Stimulated activated naive CD4-positive, alpha-beta T cell treated with Interleukin-2 at 50 U/mL for 16 hours (primary cell): ENCODE measurements around the gene ARL15.
"Not testable (repeated sequence)": the region's sequence is repeated elsewhere in the genome, so short reads cannot be mapped to it uniquely, and the experiment has no call there.

Source experiments
- DNase-seq: peaks from one replicate; lab custom pipeline; 2025; lab: John Stamatoyannopoulos, UW

Gene ARL15

DNA sequence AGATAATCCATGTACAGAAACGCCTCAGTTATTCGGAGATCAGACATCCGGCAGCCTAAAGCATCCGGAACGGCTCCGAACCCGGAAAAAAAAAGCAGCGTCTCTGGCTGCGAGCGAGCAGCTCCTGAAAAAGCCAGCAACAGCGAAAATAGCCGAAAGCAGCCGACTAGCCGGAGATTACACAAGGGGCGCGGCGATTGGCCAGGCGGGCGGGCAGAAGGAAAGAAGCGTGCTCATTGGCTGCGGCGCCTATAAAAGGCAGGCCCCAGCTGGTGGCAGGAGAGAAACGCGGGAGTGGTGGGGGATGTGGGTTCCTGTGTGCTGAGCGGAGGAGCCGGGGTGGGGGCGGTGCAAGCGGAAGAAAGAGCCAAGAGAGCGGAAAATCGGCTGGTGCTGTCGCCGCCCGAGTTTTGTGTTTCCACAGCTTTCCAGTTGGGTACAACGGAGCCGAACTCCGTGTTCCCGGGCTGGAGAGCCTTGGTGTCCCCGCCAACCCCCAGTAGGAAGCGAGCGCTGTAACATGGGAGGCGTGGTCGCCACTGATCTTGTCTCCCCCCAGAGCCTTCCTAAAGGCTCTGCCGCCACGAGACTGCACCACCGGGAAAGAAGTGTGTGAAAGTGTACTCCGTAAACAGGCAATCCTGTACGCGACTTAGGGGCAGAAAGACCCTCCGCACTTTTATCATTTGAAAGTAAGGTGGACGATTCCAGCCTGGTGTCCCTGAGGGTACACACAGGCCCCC, at the start of gene ARL15:
Gene ARL15 (minus strand): TSS at position 141 of the 743 bp plus-strand sequence.
- DNase-seq = peak; percentile 99

DNA sequence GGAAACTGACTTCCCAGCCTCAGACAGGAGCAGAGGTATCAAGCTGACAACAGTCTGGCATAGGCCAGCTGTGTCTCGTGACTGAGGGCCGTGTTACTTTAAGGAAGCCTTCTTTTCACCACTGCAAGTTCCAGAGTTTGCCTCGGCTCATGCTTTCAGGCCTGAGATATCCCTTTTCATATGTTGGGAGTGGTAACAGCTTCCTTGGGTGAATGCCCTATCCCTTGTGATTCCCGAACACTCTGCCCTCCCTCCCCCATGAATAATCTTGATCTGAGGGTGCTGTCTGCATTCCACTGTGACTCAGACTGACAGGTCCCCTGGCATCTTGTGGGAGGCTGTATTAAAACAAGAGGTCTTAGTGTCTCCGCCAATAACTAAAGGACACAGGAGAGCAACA, 49.7 kb upstream of the ARL15 start:
- no peak for DNase-seq

DNA sequence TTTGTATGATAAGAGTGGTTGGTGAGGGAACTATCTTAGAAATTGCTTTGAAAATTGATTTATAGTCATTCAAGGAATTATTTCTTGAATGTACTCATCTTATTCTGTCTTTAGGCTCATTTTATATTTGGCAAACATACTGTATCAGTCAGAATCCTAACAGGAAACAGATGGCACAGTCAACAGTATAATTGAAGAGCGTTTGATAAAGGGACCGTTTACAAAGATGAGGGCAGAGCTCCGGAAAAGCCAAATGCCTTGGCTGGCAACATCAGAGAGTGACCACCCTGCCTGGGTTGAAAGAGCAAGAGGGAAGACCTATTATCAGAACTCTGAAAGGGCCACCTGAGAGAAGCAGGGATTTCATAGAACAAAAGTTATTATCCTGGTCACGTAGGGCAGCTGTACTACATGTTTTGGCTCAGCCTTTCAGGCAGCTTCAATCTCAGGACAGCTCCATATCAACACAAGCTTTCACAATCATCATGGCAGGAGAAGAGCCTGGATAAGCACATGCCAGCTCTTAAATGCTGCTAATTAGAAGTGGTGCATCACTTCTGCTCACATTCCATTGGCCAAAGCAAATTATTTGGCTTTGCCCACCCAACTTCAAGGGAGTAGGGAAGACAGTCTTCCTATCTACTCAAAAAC, 47.2 kb upstream of the ARL15 start:
- DNase-seq = no peak

DNA sequence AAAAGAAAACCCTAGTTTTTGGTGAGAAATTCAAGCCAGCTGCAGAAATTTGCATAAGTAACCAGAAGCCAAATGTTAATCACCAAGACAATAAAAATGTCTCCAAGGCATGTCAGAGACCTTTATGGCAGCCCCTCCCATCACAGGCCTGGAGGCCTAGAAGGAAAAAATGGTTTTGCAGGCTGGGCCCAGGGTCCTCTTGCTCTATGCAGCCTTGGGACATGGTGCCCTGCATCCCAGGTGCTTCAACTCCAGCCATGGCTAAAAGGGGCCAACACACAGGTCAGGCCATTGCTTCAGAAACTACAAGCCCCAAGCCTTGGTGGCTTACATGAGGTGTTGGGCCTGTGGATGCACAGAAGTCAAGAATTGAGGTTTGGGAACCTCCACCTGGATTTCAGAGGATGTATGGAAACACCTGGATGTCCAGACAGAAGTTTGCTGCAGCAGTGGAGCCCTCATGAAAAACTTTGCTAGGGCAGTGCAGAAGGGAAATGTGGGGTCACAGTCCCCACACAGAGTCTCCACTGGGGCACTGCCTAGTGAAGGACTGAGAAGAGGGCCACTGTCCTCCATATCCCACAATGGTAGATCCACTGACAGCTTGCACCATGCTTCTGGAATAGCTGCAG, 43.7 kb upstream of the ARL15 start:
- DNase-seq = not testable (repeated sequence)

DNA sequence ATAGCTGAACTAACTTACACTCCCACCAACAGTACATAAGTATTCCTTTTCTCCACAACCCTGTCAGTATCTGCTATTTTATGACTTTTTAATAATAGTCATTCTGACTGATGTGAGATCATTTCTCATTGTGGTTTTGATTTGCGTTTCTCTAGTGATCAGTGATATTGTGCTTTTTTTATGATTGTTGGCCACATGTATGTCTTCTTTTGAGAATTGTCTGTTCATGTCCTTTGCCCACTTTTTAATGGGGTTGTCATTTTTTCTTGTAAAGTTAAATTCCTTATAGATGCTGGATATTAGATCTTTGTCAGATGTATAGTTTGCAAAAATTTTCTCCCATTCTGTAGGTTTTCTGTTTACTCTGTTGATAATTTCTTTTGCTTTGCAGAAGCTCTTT, 42.2 kb upstream of the ARL15 start:
- not testable (repeated sequence) for DNase-seq

DNA sequence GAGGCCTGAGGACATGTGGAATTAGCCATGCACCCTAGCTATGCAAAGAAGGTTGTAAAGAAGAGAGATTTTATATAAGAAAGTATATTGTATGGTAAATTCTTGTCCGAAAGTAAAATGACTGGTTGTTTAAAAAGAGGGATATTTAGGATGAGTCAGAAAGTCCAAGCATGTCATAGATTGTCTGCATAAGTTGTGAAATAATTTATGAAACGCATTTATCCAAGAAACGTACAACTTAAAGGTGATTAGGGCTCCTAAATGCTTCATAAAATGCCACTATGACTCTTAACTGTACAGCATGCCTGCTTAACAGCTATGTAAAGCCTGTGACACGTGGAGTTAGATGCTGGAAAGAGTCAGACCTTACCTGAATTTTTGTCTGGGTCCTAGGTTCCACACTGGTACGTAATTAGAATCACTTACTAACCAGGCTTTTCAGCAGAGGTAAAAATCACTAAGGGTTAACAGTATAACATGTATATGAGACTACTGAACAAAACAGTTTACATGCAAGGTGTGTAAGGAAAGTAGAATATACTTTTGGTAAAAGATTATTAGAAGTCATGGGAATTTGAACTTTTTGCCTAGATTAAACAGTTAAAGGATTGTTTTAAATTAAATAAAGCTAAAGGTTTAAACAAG, 37.0 kb upstream of the ARL15 start:
- no peak for DNase-seq

DNA sequence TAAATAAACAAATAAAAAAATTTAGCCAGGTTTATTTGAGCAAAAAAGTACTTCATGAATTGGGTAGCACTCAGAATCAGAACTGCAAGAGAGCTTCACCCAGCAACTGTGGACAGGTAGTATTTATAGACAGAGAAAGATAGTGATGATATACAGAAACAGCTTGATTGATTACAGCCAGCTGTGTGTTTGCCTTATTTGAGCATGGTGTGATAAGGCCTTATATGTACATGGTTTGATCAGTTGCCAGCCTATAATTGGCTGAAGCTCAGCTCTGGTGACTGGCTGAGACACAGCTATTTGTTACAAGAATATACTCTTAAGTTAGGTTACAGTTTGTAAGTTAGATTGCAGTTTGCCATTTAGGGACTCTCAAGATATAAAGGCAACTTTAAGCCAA, 34.3 kb upstream of the ARL15 start:
- DNase-seq = no peak

DNA sequence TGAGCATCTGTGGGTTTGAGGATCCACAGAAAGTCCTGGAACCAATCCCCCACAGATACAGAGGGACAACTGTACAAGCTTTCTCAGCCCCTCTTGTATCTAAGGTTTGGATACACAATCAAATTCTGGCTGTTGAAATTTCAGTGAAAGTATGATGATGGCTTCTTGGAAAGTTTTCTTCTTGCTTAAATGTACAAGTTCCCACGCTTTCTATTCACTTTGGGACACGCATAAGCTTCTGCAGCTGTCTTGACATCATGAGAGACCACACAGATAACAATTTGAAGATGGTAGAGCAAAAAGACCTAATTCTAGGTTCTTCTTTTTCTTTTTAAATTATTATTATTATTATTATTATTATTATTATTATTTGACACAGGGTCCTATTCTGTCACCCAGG, 31.6 kb upstream of the ARL15 start:
- DNase-seq = no peak

DNA sequence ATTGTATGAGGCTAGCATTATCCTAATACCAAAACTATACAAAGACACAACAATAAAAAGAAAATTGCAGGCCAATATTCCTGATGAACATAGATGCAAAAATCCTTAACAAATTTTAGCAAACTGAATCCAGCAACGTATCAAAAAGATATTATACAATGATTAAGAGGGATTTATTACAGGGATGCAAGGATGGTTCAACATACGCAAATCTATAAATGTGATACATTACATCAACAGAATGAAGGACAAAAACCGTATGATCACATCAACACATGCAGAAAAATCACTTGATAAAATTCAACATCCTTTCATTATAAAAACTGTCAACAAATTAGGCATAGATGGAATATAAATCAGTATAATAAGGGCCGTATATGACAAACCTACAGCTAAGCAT, 27.1 kb upstream of the ARL15 start:
- DNase-seq = no peak

DNA sequence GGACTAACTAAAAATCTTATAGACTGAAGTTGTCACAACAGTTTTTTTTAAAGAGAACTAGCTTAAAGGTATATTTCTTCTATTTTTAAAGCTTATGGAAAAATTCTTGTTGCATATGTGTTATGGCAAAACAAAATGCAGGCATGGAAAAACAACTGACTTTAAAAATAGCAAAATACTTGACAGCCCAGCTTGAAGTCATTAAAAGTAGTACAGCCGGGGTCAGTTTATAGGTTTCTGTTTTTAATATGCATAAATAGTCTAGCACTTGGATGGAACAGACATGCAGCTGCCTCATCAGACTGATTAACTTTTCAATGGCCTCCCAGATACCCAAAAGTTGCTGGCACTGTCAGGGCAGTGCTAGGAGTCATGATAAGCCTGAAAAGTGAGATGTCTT, 22.3 kb upstream of the ARL15 start:
- no peak for DNase-seq

DNA sequence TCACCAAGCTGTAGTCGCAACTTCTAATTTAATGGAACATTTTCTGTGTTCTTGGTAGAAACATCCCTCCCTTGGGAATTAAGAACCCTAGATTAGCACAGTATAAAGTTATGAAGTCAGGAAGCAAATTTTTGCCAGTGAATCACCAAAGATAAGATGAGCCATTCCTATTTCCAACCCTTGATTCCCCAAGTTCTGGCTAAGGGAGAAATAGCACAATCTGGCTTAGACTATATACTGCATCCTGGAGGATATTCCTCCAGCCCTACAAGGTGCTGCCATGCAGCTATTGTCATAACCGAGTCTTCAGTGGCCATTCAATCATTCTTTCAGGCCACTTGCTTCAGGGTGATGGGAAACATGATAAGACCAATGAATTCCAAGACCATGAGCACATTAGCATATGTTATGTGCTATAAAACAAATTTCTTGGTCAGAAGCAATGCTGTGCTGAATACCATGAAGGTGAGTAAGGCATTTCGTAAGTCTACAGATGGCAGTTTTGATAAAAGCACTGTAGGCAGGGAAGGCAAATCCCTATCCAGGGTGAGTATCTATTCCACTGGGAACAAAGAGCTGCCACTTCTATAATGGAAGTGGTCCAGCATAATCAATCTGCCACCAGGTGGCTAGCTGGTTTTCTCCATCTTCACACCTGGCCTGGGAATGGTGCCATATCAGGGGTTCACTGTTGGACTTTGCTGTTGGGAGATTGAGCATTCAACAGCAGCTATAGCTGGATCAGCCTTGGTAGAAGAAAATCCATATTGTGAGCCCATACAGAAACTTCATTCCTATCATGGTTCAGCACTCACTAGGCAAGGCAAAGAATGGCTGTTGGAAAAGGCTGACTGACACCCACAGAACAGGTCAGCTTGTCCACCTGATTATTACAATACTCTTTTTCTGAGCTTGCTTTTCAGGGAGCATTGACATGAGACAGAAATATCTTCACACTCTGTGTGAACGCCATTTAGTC, 19.6 kb upstream of the ARL15 start:
- DNase-seq = no peak

DNA sequence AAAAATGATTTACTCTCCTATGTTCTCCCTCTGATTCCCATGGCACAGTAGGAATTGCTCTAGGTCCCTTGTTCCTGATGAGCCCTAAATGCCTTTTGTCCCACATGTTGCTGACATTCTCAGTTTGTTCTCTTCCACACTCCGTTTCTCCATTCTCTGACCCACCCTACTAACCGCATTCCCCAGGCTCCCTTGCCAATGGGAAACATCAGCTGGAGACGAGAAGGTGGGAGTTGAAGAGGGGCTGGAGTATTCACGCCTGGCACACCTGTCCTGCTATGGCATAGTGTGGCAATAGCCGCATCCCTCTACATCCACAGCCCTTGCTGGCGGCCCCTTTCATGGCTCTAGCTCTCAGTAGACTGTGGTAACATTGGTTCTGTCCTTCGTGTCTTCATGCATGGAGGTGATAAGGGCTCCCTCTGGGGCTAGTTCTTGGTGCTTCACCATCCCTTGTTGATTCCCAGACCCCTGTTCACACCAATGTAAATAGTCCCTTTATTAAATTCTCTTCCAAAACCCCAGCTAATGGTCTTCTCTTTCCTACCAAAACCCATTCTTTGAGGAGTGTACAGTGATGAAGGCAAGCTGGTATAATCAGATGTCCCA, 16.4 kb upstream of the ARL15 start:
- no peak for DNase-seq

DNA sequence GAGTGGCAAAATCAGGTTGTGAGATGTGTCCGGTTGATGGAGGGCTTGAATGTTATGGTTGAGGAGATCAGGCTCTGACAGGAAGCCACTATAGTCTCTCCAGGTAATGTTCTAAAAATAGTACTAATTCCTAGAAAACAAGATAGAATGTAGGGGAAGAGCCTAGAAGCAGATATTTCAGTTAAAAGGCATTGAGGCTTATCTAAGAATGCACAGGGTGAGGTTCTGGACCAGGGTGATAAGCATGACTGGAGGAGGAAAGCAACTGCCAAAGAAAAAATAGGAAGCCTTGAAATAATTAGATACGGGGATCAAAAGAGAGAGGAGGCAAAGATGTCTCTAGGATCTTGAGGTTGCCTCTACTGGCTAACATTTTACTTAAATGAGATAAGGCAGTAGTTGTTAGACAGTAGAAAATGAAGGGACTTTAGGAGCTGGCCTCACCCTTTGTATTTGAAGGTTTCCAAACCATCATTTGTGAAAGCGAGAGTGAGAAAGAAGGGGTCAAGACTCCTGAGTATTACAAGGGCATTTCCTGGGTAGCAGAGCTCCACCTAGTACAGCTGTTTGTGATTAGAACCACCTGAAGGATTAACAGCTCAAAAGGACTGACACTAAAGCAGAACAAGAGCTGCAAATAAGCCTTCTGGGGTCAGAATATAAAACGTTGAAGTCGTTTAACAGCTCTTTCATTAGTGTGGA, 15.4 kb upstream of the ARL15 start:
- no peak for DNase-seq

DNA sequence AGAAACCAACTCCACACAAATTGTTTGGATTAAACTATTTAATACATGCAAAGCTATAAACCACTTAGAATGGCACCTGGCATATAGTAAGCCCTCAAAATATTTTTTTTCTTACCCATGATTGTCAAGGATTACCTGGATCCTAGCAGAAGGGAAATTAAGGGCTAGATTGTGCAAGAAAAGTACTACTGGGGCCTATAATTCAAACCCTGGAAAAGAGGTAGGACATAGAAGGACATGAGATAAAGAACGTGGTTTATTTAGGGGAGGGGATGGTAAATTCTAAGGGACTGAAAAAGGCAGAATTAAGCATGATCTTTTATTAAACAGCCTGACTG, 14.9 kb upstream of the ARL15 start:
- DNase-seq = no peak

DNA sequence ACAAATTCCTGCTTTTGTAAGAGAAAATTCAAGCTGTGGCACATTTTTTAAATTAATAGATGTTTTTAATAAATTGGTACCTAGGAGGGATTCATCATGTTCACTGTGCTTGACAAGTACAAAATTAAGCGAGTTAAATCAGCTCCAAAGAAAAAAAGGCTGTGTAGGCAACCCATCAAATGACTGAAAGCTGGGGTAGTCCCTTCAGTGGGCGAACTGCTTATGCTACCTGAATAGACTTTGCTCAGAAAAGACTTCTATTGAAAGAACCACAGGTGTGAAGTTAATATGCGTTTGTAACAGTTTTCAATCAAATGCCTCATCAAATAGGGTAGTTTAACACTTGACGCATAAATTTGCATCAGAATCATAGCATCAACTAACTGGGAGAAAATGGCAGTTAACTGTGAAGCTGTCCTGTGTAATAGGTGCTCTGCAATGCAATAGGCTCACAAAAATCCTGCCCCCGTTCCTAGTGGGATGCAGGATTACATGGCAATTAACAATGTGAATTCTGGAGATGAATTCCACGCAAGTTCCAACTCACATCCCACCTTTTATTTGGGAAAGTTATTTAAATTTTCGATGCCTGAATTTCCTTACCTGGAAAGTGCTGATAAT, 14.4 kb upstream of the ARL15 start:
- DNase-seq = no peak

DNA sequence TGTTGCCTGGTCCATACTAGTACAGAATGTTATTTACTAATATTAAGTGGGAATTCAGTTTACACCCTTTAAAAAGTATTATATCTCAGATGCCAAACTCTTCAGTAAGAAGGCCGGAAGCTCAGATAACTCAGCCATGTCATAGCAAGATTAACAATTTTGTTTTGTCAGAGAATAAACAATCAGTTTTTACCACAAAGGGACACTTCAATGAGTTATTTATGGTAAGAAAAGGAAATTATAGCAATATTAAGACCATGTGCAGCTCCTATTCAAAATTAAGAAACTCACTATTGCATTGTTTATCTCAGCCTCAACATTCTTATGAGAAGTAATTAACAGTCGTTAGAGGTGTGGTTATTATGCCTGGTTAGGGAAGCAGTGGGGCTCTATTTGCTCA, 13.1 kb upstream of the ARL15 start:
- DNase-seq = no peak

DNA sequence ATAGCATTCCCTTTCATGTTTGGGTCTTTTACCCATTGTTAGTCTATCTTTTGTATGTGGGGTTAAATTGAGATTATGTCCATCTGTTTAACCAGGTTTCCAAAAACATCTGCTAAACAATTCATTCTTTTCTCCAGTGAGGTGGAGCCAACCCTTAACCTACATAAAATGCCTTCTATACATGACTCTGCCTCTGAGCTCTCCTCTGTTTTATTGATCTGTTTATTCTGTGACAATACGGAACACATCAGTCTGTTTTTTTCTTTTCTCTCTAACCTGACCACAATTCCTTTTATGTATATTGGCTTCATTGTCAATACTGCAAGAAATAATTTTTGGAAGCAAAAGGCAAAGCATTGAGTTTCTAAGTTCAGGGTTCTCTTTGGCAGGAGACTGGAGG, 9.9 kb upstream of the ARL15 start:
- DNase-seq = no peak

DNA sequence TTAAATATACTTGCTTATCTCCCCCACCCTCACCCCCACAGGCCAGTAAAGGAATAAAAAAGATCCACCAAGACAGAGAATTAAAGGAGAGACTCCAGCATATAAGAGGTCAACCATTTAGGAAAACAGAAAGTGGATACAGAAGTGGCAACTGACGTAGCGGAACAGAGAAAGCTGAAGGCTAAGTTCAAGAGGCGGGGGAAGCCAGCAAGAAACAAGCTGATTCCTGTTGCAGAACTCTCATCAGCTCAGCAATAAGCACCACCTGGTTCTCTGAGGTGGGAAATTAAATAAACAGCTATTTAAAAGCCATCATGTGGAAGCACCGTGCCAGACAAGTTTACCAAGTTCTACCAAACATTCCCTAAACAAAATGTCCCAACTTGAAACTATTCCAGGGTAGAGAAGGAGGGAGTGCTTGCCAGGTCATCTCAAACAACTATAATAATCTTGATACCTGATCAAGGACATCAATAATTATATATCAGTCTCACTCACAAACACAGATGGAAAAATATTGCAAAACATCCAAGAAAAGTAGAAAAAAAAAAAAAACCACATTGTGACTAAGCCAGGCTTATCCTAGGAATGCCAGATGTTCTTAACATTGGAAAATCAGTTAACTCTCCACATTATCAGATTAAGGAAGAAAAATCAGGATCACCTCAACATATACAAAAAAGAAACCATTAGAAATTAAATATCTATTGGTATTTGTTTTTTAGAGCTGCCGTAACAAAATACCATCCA, 7.3 kb upstream of the ARL15 start:
- DNase-seq = no peak

DNA sequence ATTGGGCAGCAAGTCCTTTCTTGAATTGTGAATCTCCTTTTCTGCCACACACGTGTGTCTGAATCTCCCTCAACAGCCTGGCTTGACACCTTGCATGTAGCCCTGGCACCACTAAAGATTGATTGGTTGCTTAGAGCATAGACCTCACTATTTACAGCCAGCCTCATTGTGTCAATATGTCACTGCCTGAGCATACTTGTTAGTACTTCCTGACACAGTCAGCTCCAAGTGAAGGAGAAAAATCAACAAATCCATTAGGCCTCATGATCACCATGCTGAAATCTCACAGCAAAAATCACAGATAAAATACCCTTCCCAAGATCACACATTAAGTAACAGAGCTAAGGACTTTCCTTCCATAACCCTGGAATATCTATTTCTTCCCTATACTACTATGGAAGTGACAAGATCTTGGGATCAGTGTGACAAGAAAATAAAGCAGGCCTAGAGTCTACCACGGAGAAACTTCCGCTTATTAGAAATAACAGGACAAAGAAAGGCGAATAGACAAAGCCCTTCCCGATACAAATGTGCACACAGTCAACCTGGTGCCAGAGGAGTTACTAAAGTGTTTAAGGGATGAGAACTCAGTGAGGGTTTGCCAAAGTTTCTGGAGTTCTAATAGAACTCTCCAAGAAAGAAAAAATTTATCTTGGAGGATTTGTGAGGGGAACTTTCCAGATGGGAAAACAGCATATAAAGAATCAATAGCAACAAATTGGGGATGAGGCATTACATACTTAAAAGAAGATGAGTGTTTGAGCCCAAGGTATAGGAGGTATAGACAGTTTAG, 5.6 kb upstream of the ARL15 start:
- DNase-seq = no peak
